Adrenal gland (tissue), 5 donors: ENCODE results near the gene TUFM.

ENCODE experiments used
- POLR2A ChIP-seq, 2 donors: fragments of 450-650 bp; IDR thresholded peaks; one replicate each; pipeline ENCODE4 v1.6.1; 2017; ENCODE audit warnings: antibody characterized with exemption in 2 of 2, mild to moderate bottlenecking in 2 of 2, moderate library complexity in 1 of 2
- TF ChIP-seq, protein P1 (sequence below), 6 experiments: fragments of 450-650 bp in 4 of 6; fragments of 200-600 bp in 2 of 6; sonication (generic) in 1 of 6; IDR thresholded peaks; 1 replicate in 5 of 6; 2 replicates in 1 of 6; pipeline versions ENCODE4 v1.5.1 to v1.8.0; 2016 to 2021; ENCODE audit warnings: antibody characterized with exemption in 6 of 6, mild to moderate bottlenecking in 2 of 6, moderate library complexity in 1 of 6
- donor health status: DM: no; HTN: no; CAD: no.

DNA sequence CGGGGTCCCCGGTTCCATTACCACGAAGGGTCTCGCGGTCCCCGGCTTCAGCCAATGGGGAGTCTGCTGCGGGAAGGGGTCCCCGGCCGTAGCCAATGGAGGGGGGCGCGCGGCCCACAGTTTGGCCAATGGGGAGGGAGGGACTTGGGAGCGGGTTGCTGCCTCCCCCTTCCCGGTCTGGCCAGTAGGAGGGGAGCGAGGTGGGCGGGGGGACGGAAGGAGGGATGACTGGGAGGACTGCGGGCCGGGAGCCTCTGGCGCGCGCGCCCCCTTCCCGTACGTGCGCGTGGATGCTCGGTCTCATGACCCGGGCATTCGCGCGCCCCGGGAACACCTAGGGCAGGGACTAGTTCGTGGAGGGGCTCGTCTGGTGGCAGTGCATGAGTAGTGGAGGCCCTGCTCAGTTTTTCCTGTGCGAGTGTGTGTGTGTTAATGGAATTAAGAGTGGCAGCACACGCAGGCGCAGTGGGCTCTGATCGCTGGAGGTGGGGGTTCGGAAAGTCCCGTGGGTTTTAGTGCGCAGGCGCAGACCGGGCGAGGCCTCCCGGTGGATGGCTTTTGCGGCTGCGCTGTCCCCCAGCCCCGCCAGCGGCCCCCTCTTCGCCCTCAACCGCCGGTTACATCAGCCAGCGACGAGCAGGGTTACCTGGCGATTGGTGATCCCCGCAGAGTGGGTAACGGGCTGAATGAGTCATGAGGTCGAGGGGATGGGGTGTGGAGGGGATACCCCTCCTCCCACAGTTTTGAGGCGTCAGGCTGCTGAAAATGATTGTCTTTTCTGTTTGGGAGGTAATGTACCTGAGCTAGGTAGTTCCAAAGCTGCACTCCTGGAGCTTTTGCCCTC, 22.1 kb downstream of the TUFM start:
- TF ChIP-seq, protein P1, sequence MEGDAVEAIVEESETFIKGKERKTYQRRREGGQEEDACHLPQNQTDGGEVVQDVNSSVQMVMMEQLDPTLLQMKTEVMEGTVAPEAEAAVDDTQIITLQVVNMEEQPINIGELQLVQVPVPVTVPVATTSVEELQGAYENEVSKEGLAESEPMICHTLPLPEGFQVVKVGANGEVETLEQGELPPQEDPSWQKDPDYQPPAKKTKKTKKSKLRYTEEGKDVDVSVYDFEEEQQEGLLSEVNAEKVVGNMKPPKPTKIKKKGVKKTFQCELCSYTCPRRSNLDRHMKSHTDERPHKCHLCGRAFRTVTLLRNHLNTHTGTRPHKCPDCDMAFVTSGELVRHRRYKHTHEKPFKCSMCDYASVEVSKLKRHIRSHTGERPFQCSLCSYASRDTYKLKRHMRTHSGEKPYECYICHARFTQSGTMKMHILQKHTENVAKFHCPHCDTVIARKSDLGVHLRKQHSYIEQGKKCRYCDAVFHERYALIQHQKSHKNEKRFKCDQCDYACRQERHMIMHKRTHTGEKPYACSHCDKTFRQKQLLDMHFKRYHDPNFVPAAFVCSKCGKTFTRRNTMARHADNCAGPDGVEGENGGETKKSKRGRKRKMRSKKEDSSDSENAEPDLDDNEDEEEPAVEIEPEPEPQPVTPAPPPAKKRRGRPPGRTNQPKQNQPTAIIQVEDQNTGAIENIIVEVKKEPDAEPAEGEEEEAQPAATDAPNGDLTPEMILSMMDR (IDR thresholded peaks at IDR 0.05) = peak in 5 of 6 experiments; percentile 26 to 48 (median 37)
- TF ChIP-seq POLR2A (IDR thresholded peaks at IDR 0.05) = peak; percentile 40 to 87
